Muscle of back (tissue), 11 donors: ENCODE measurements around the gene FBXW11. TPM values are rescaled to one million over a fixed set of nuclear protein-coding genes. Genes with fewer than 3 reads are reported as not detected.

Experiments used
- DNase-seq, 3 donors: peaks; one replicate each; pipeline versions ENCODE4 v3.0.0 to v3.0.0-alpha.2; 2013
- polyA plus RNA-seq, 10 donors: library from polyadenylated mRNA; unstranded; fragments of 120-200 nt; gene quantifications; one replicate each; pipeline ENCODE4 v1.2.1, GENCODE V29; 2013; ENCODE audit not compliant: insufficient read length in 10 of 10

The FBXW11 gene
- polyA plus RNA-seq, 10 donors, result 32.4 to 41.9 (median 37.2) TPM

GRCh38 chr5:171845040-171845630, 161.3 kb downstream of the FBXW11 start:
- peak in 1 of 3 donors; percentile 36 for DNase-seq

- DNase-seq, result no peak
These were observed 163.6 kb downstream of the FBXW11 start for GRCh38 chr5:171842777-171843328.

GRCh38 chr5:171841984-171842776, 164.3 kb downstream of the FBXW11 start:
- DNase-seq, result peak in 1 of 3 donors; percentile 56

GRCh38 chr5:171840711-171841522, 165.5 kb downstream of the FBXW11 start:
- no peak for DNase-seq

- DNase-seq, result no peak
These were observed 166.4 kb downstream of the FBXW11 start for GRCh38 chr5:171840066-171840465.

- DNase-seq, result no peak
These were observed 167.3 kb downstream of the FBXW11 start for GRCh38 chr5:171839112-171839511.

GRCh38 chr5:171838066-171838465, 168.4 kb downstream of the FBXW11 start:
- DNase-seq, result no peak

GRCh38 chr5:171837522-171837921, 168.9 kb downstream of the FBXW11 start:
- no peak for DNase-seq

- no peak for DNase-seq
These were observed 171.4 kb downstream of the FBXW11 start for GRCh38 chr5:171835066-171835465.

GRCh38 chr5:171834461-171834860, 172.0 kb downstream of the FBXW11 start:
- no peak for DNase-seq

GRCh38 chr5:171832775-171833174, 173.7 kb downstream of the FBXW11 start:
- no peak for DNase-seq

GRCh38 chr5:171830686-171831085, 175.8 kb downstream of the FBXW11 start:
- DNase-seq, result no peak

GRCh38 chr5:171827162-171827561, 179.3 kb downstream of the FBXW11 start:
- DNase-seq, result no peak

- no peak for DNase-seq
These were observed 180.3 kb downstream of the FBXW11 start for GRCh38 chr5:171826132-171826531.

GRCh38 chr5:171825051-171825450, 181.4 kb downstream of the FBXW11 start:
- no peak for DNase-seq

GRCh38 chr5:171823269-171823668, 183.2 kb downstream of the FBXW11 start:
- DNase-seq, result no peak

- DNase-seq, result no peak
These were observed 185.2 kb downstream of the FBXW11 start for GRCh38 chr5:171821286-171821685.

GRCh38 chr5:171820561-171820960, 185.9 kb downstream of the FBXW11 start:
- DNase-seq, result no peak

GRCh38 chr5:171816666-171817065, 189.8 kb downstream of the FBXW11 start:
- DNase-seq, result no peak

- DNase-seq, result no peak
These were observed 192.5 kb downstream of the FBXW11 start for GRCh38 chr5:171813813-171814490.

GRCh38 chr5:171813270-171813669, 193.2 kb downstream of the FBXW11 start:
- DNase-seq, result no peak
